Measurements from ENCODE around the gene RAP2B.
A peak's percentile ranks its signal among the peaks of the same experiment; 100 is the strongest.

Gene RAP2B

DNA sequence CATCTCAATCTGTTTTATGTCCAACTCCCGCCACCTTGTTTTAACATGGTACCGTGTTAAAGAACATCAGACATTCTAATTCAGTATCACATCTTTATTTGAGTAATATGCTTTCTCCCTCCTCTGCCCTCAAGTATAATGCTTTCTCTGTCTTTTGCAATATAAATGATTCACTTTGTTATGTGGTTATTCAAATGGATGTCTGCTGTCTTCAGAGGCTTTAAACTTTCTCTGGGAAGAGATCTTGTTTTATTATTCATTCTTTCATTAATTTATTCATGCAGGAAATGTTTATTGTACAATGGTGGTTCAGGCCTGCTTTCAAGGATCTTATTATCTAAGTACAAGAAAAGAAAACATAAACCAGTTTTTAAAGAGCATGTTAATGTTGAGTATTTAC lies 57.1 kb downstream of the RAP2B start:
- TF ChIP-seq, protein P1, sequence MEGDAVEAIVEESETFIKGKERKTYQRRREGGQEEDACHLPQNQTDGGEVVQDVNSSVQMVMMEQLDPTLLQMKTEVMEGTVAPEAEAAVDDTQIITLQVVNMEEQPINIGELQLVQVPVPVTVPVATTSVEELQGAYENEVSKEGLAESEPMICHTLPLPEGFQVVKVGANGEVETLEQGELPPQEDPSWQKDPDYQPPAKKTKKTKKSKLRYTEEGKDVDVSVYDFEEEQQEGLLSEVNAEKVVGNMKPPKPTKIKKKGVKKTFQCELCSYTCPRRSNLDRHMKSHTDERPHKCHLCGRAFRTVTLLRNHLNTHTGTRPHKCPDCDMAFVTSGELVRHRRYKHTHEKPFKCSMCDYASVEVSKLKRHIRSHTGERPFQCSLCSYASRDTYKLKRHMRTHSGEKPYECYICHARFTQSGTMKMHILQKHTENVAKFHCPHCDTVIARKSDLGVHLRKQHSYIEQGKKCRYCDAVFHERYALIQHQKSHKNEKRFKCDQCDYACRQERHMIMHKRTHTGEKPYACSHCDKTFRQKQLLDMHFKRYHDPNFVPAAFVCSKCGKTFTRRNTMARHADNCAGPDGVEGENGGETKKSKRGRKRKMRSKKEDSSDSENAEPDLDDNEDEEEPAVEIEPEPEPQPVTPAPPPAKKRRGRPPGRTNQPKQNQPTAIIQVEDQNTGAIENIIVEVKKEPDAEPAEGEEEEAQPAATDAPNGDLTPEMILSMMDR (conservative IDR thresholded peaks at IDR 0.05; ENCODE audit: low read depth, low read length), result no peak
- H3K4me3 ChIP-seq (ENCODE audit: low read depth, low read length), result no peak overlapping the region
- DNase-seq (ENCODE audit: low read depth), result peak; percentile 30
